SJSA1 (cell line): ENCODE data around the gene ZNF483. TPM values are rescaled to one million over a fixed set of nuclear protein-coding genes. Genes with fewer than 3 reads are reported as not detected.
"Not testable (repeated sequence)": the region's sequence is repeated elsewhere in the genome, so short reads cannot be mapped to it uniquely, and the experiment has no call there.

ENCODE experiments used
- DNase-seq, 2 experiments: peaks; one replicate each; pipeline ENCODE4 v3.0.0-alpha.2; 2015 to 2020; ENCODE audit warnings: low spot score in 2 of 2, low read depth in 1 of 2
- H3K27ac ChIP-seq: fragments of 250-450 bp; sonication (Bioruptor Pico); 2 replicates; pipeline ENCODE4 v1.5.1; 2020; ENCODE audit warnings: mild to moderate bottlenecking, moderate library complexity
- H3K27me3 ChIP-seq: fragments of 250-450 bp; sonication (Bioruptor Pico); replicated peaks from 2 replicates; pipeline ENCODE4 v1.5.1; 2020; ENCODE audit warnings: mild to moderate bottlenecking, moderate library complexity
- H3K36me3 ChIP-seq: fragments of 250-450 bp; sonication (Bioruptor Pico); 2 replicates; pipeline ENCODE4 v1.5.1; 2020; ENCODE audit warnings: mild to moderate bottlenecking
- H3K4me1 ChIP-seq: fragments of 250-450 bp; sonication (Bioruptor Pico); replicated peaks from 2 replicates; pipeline ENCODE4 v1.6.1; 2021; ENCODE audit warnings: mild to moderate bottlenecking
- H3K4me3 ChIP-seq: fragments of 250-450 bp; sonication (Bioruptor Pico); 2 replicates; pipeline ENCODE4 v1.5.1; 2020; ENCODE audit warnings: mild to moderate bottlenecking
- H3K9me3 ChIP-seq: fragments of 250-450 bp; sonication (Bioruptor Pico); replicated peaks from 2 replicates; pipeline ENCODE4 v1.5.1; 2020; ENCODE audit warnings: mild to moderate bottlenecking
- total RNA-seq: library from RNA; depleted of rRNA; stranded (reverse); fragments of >200 nt; shearing (Covaris generic); gene quantifications from 2 replicates; pipeline ENCODE4 v1.2.3, GENCODE V29; 2014

Gene ZNF483
- total RNA-seq, 1 experiment from 2014 or later = 1.2 TPM

DNA sequence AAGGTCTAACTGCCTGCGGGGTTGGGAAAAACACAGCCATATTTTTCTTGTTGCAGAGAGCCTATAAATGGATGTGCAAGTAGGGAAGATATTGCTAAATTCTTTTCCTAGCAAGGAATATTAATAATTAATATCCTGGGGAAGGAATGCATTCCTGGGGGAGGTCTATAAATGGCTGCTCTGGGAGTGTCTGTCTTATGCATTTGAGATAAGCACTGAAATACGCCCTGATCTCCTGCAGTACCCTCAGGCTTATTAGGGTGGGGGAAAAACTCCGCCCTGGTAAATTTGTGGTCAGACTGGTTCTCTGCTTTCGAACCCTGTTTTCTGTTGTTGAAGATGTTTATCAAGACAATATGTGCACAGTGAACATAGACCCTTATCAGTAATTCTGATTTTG lies 43.1 kb downstream of the ZNF483 start:
- not testable (repeated sequence) for DNase-seq
- H3K36me3 ChIP-seq = peaks cover 65% of the 10 kb centered on the region

DNA sequence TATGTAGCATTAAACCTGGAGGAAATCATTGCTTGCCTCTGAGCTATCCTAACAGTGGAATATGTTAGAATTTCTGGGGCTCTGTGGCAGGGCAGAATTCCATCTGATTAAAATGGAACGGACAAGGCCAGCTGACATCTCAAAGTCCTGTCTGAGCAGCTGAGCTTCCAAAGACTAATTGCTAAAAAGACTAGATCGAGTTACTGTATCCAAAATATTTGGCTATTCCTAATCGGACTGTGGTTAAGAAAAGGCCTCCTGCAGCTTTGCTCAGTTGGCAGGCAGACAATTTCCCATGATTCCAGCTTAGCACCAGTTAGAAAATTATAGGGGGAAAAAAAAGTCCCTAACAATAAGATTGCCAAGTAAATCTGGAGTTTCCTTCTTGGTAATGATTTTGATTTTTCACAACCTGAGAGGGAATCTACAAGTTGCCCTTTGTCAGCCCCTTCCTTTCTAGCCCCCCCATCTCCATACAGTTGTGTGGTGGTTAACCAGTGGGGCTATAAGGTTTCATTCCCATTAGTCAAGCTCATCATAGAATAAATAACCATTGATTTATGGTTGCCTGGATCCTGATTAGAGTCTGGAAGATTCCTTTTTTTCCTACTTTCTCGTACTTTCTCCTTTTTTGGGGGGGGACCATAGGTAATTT lies 48.1 kb downstream of the ZNF483 start:
- Histone ChIP-seq H3K9me3 (peaks cover 8% of the 10 kb centered on the region), H3K36me3 (peaks cover 82% of the 10 kb centered on the region), H3K4me3 (no peak overlapping the region), H3K27me3 (no peaks in the 10 kb centered on the region), H3K27ac (no peak overlapping the region), H3K4me1 (no peaks in the 10 kb centered on the region)
- DNase-seq = no peak

More for the DNA sequence above, 43.1 kb downstream of the ZNF483 start:
- not testable (repeated sequence) for H3K4me3 ChIP-seq, H3K9me3 ChIP-seq, H3K27ac ChIP-seq, H3K27me3 ChIP-seq, H3K4me1 ChIP-seq

DNA sequence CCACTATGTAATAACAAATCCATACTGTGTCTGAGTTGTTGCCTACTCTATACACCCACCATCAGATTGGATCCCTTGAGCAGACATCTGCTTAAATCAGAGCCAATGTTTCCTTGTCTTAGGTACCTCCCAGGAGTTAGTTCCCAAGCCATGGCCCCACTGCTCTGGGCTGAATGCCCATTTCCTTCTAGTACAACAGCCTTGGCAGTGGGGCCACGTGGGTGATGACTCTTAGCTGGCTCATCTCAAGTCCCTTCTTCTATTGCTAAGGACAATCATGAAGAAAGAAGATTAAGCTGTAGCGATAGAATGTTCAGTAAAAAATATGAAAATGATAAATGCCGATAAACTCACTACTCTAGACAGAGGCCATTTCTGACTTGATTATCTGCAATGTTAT lies 57.9 kb downstream of the ZNF483 start:
- peaks cover 53% of the 10 kb centered on the region for H3K36me3 ChIP-seq

DNA sequence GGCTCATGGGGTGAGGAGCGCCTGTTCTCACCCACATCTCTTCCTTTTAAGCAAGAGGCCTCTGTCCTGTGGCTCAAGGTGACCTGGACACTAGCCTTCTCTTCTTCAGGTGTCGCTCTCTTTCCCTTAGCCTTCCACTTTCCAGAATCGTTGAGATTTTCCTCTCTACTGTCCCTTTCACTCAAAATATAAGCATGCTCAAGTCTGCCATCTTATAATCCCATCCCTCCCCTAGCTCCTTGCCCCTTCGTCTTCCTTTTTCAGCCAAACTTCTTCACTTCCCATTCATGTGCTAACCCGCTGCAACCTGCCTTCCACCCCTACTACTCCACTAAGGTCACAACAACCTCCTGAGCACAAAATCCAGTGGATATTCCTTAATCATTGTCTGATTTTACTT lies 61.4 kb downstream of the ZNF483 start:
- H3K36me3 ChIP-seq = peaks cover 40% of the 10 kb centered on the region

More for the DNA sequence above, 57.9 kb downstream of the ZNF483 start:
- H3K9me3 ChIP-seq = no peaks in the 10 kb centered on the region
- H3K4me3 ChIP-seq = no peak overlapping the region
- no peaks in the 10 kb centered on the region for H3K27me3 ChIP-seq
- no peaks in the 10 kb centered on the region for H3K4me1 ChIP-seq
- H3K27ac ChIP-seq = no peak overlapping the region
- no peak for DNase-seq

DNA sequence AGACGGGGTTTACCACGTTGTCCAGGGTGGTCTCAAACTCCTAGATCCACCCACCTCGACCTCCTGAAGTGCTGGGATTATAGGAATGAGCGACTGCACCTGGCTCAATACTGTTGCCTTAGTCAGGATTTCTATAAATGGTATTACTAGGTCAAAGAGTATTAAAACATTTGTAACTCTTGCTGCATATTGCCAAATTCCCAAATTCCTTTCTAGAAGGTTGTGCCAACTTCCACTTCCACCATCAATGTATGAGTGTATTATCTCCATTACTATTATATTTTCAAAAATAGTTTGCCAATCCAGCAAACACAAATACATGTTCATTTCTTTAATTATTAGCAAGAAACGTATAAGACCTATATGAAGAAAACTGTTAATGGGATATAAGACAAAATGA lies 63.9 kb downstream of the ZNF483 start:
- Histone ChIP-seq H3K36me3 (peaks cover 28% of the 10 kb centered on the region), H3K9me3 (no peaks in the 10 kb centered on the region), H3K27ac (no peak overlapping the region), H3K4me1 (no peaks in the 10 kb centered on the region), H3K27me3 (no peaks in the 10 kb centered on the region), H3K4me3 (no peak overlapping the region)
- DNase-seq = no peak

More for the DNA sequence above, 61.4 kb downstream of the ZNF483 start:
- H3K9me3 ChIP-seq = no peaks in the 10 kb centered on the region
- H3K27me3 ChIP-seq = no peaks in the 10 kb centered on the region
- no peaks in the 10 kb centered on the region for H3K4me1 ChIP-seq
- H3K27ac ChIP-seq = no peak overlapping the region
- DNase-seq = no peak
- no peak overlapping the region for H3K4me3 ChIP-seq

DNA sequence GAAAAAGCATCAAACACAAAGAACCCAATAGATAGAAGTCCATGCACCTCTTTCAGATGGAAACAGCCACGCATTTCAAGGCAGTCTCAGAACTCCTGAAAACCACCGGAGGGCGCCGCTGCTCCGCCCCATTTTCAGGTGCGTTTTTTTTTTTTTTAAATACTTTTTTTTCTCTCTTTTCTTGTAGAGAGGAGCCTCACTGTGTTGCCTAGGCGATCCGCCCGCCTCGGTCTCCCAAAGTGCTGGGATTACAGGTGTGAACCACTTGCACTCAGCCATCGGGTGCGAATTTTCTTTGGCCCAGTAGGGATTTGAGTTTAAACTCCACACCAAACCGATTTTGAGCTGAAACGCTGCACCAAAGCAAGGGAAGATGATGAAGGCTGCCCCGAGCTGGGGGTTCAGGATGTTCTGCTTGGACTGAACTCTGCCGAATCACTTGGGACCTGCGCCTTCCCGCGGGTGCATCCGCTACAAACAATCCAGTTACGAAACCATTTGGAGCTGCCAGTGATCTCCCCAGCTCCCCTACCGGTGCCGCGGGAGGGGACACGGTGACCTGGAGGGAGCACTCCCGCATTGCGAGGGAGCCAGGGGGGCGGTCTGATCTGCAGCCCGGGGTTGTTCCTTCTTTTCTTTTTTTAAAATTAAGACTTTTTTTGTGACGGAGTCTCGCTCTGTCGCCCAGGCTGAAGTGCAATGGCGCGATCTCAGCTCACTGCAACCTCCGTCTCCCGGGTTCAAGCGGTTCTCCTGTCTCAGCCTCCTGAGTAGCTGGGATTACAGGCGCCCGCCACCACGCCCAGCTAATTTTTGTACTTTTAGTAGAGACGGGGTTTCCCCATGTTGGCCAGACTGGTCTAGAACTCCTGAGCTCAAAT lies 73.1 kb downstream of the ZNF483 start:
- DNase-seq = peak in 1 of 2 experiments; percentile 29
- peak overlapping the region; percentile 46 for H3K4me3 ChIP-seq
- H3K4me1 ChIP-seq = peaks cover 4% of the 10 kb centered on the region; the same call in 1 of the 2 replicates
- H3K36me3 ChIP-seq = peaks cover 28% of the 10 kb centered on the region
- H3K27ac ChIP-seq = 0 out of 2 replicates have a peak overlapping the region, but pooled peaks have one; percentile 23
- no peaks in the 10 kb centered on the region for H3K9me3 ChIP-seq
- no peaks in the 10 kb centered on the region for H3K27me3 ChIP-seq

DNA sequence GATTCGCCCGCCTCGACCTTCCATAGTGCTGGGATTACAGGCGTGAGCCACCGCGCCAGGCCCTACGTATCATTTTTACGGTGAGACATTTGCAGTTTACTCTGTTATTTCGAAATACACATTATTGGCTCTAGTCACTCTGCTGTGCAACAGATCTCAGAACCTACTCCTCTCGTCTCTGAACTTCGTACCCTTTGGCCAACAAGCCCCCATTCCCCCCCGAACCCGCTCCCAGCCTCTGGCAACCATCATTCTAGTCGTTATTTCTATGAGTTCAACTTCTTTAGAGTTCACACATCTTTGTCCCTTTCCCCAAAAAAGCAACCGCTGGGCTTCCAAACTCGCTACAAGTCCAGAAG lies 73.7 kb downstream of the ZNF483 start:
- H3K4me3 ChIP-seq = peak overlapping the region; percentile 46
- H3K27ac ChIP-seq = 0 out of 2 replicates have a peak overlapping the region, but pooled peaks have one; percentile 23
- peak in 1 of 2 experiments; percentile 28 for DNase-seq
- H3K9me3 ChIP-seq = no peaks in the 10 kb centered on the region
- H3K4me1 ChIP-seq = peaks cover 4% of the 10 kb centered on the region; the same call in 1 of the 2 replicates
- H3K36me3 ChIP-seq = peaks cover 24% of the 10 kb centered on the region
- H3K27me3 ChIP-seq = no peaks in the 10 kb centered on the region

DNA sequence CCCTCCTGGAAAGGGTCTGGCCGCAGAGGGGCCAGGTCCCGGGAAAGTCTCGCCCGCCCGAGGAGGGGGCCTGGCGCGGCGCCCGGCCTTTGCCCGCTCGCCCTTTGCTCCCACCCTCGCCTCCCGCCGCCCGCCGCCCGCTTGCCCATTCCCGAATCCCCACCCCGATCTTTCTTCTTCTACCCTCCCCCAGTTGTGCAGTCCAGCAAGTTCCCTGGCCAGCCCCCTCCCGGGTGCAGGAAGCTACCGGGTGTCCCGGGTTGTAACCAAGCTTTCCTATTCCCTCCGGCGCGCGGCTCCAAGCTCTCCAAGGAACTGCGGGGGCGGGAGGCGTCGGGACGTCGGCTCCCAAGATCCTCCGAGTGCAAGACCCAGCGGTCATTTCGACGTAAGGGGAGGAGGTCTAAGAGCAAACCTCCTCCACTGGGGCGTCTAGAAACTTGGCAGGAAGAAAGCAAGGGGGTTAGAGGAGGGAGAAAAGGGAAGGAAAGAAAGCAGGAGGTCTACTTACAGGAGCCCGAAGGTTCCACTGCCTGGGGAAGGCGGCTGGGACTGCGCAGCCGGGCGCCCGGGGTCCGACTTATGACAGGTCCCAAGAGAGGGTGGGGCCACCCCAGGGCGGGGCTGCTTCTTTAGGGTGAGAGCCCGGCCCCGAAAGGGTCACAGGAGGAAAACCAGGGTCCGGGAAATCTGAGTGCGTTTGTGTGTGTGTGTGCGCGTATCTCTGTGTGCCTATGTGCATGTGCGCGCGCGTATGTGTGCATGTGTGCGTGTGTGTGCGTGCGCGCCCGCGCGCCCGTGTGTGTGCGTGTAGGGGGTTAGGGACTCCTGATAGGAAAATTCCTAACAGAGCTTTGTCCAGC lies 74.3 kb downstream of the ZNF483 start, which contains the start of gene PTGR1:
Gene PTGR1 (minus strand): TSS at position 556 of the 863 bp plus-strand sequence. CDS start 2,225 bp downstream, outside the sequence.
- H3K27me3 ChIP-seq = no peaks in the 10 kb centered on the region
- H3K4me1 ChIP-seq = peaks cover 4% of the 10 kb centered on the region; the same call in 1 of the 2 replicates
- peak within 1 kb of the TSS; percentile 24 for H3K27ac ChIP-seq
- H3K9me3 ChIP-seq = no peaks in the 10 kb centered on the region
- peak within 1 kb of the TSS; percentile 46 for H3K4me3 ChIP-seq
- peak; percentile 72 to 86 for DNase-seq
- peaks cover 24% of the 10 kb centered on the region for H3K36me3 ChIP-seq

DNA sequence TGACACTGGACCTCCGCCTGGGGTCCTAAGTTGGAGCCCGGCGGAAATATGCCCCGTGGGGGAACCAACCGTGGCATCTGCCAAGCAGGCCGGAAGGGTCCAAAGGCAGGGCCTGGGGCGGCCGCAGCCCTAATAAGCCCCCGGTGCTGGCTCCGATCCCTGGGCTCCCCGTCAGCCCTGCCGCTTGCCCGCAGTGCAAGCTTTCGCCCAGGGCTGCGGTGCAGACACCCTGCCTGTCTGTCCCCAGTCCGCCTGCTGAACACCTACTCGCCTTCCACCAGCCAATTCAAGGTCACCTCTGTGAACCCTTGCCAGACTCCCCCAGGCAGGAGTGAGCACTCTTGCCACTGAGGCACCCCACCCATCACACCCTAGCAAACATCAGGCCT lies 75.0 kb downstream of the ZNF483 start:
- H3K4me1 ChIP-seq = peaks cover 4% of the 10 kb centered on the region; the same call in 1 of the 2 replicates
- peak overlapping the region; percentile 46 for H3K4me3 ChIP-seq
- H3K27ac ChIP-seq = no peak overlapping the region
- H3K36me3 ChIP-seq = peaks cover 23% of the 10 kb centered on the region
- DNase-seq = no peak
- no peaks in the 10 kb centered on the region for H3K9me3 ChIP-seq
- H3K27me3 ChIP-seq = no peaks in the 10 kb centered on the region

DNA sequence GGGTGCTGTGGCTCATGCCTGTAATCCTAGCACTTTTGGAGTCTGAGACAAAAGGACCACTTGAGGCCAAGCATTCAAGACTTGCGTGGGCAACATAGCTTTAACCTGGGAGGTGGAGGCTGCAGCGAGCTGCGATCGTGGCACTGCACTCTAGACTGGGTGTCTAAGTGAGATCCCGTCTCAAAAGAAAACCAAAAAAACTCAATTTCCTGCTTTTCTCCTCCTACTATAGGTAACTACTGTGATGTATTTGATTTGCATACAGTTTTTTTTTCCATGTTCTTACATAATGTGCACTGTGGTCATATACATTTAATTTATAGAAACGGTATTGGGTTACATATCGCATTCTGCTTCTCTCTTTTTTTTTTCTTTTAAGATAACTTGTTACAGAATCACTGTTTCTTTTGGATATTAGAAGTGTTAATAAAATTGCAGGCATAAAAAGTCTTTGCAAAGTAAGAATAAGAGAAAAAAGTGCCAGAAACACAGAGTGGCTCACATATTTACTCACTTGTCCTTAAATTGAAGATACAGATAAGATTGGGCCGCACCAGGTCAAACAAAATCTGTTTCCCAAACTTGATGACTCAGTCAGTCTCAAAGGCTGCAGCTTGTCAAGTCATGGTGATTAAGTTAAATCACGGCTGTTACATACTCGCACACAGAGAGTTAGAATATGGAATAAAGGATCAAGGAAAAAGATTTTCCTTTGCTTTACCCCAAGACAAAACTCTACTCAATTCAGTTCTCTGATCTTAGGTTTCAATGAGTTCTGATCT lies 76.4 kb downstream of the ZNF483 start:
- Histone ChIP-seq H3K36me3 (peaks cover 10% of the 10 kb centered on the region), H3K4me1 (peaks cover 4% of the 10 kb centered on the region; the same call in 1 of the 2 replicates), H3K9me3 (no peaks in the 10 kb centered on the region), H3K4me3 (no peak overlapping the region), H3K27me3 (no peaks in the 10 kb centered on the region), H3K27ac (no peak overlapping the region)
- DNase-seq = peak in 1 of 2 experiments; percentile 10

DNA sequence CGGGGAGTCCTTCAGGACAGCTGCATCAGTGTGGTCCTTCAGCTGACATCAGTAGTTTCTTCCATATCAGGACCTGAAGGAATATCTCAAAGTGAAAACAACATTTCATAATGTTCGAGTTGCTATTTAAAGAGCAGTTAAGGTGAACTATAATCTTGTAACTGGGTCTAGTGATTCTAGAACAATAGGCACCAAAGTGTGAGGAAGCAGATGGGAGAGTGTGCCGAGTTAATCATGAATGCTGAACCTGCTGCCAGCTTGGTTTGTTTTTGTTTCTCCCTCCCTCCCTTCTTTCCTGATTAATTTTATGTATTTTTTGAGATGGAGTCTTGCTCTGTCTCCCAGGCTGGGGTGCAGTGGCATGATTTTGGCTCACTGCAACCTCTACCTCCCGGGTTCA lies 78.1 kb downstream of the ZNF483 start:
- Histone ChIP-seq H3K27me3 (no peaks in the 10 kb centered on the region), H3K4me1 (peaks cover 4% of the 10 kb centered on the region; the same call in 1 of the 2 replicates), H3K9me3 (no peaks in the 10 kb centered on the region), H3K27ac (no peak overlapping the region), H3K36me3 (no peaks in the 10 kb centered on the region), H3K4me3 (no peak overlapping the region)
- DNase-seq = no peak

DNA sequence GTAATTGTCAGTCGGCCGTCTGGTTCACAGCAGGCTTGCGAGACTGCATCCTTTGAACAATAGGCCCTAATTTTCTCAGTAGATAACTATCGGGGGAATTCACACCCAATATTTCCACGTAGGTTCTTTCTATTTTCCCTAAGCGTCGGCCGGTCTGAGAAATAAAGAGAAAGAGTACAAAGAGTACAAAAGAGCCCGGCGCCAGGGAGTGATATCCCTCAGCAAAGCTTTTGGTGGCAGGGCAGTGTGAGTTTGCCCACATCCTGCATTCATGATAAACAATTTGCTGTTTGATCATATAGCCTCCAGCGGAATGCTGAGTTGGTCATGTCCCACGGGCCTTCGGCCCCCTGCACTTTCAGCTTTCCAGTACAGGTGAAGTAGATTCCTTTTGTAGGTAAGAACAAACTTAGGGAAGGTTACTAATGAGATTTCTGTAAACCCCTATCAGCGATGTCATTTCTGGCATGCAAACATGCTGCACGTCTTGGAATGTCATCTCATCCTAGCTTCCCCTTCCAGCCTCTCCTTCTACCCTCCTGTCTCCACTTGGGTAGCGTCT lies 79.2 kb downstream of the ZNF483 start:
- Histone ChIP-seq H3K9me3 (no peaks in the 10 kb centered on the region), H3K4me3 (no peak overlapping the region), H3K27ac (no peak overlapping the region), H3K27me3 (no peaks in the 10 kb centered on the region), H3K4me1 (0 out of 2 replicates have a peak, but pooled peaks cover 4% of the 10 kb centered on the region), H3K36me3 (no peaks in the 10 kb centered on the region)
- no peak for DNase-seq
